ENCODE data around the gene SLC6A6.

Gene SLC6A6

GRCh38 chr3:14522129-14522691 lies 119.8 kb downstream of the SLC6A6 start:
- no peak for DNase-seq (ENCODE audit: low read depth in 2 of 2)

GRCh38 chr3:14522768-14523167 lies 120.4 kb downstream of the SLC6A6 start:
- DNase-seq (ENCODE audit: low read depth in 2 of 2), result no peak

- DNase-seq (ENCODE audit: low read depth in 2 of 2), result no peak
Measured at GRCh38 chr3:14523792-14524191, 121.4 kb downstream of the SLC6A6 start.

- DNase-seq (ENCODE audit: low read depth in 2 of 2), result no peak
Measured at GRCh38 chr3:14524311-14524711, 121.9 kb downstream of the SLC6A6 start.

- DNase-seq (ENCODE audit: low read depth in 2 of 2), result no peak
Measured at GRCh38 chr3:14524920-14525660, 122.7 kb downstream of the SLC6A6 start.

GRCh38 chr3:14525685-14526631 lies 123.6 kb downstream of the SLC6A6 start:
- no peak for DNase-seq (ENCODE audit: low read depth in 2 of 2)

- DNase-seq (ENCODE audit: low read depth in 2 of 2), result no peak
Measured at GRCh38 chr3:14528081-14528480, 125.7 kb downstream of the SLC6A6 start.

GRCh38 chr3:14531856-14532395 lies 129.5 kb downstream of the SLC6A6 start:
- DNase-seq (ENCODE audit: low read depth in 2 of 2), result no peak

GRCh38 chr3:14532691-14533456 lies 130.5 kb downstream of the SLC6A6 start:
- no peak for DNase-seq (ENCODE audit: low read depth in 2 of 2)

GRCh38 chr3:14533457-14533958 lies 131.1 kb downstream of the SLC6A6 start:
- no peak for DNase-seq (ENCODE audit: low read depth in 2 of 2)

- no peak for DNase-seq (ENCODE audit: low read depth in 2 of 2)
Measured at GRCh38 chr3:14534516-14535191, 132.2 kb downstream of the SLC6A6 start.

- DNase-seq (ENCODE audit: low read depth in 2 of 2), result no peak
Measured at GRCh38 chr3:14535616-14536015, 133.2 kb downstream of the SLC6A6 start.

- DNase-seq (ENCODE audit: low read depth in 2 of 2), result no peak
Measured at GRCh38 chr3:14536055-14536815, 133.8 kb downstream of the SLC6A6 start.

- no peak for DNase-seq (ENCODE audit: low read depth in 2 of 2)
Measured at GRCh38 chr3:14536837-14537589, 134.6 kb downstream of the SLC6A6 start.

GRCh38 chr3:14537590-14538450 lies 135.4 kb downstream of the SLC6A6 start:
- no peak for DNase-seq (ENCODE audit: low read depth in 2 of 2)

GRCh38 chr3:14538451-14539088 lies 136.2 kb downstream of the SLC6A6 start:
- no peak for DNase-seq (ENCODE audit: low read depth in 2 of 2)

Data from stimulated activated CD8-positive, alpha-beta memory T cell treated with anti-CD3 and anti-CD28 coated beads, Interleukin-2, amount 100 ng/mL, for 1 hour (primary cell).